H9 (cell line): ENCODE measurements around the gene LDLRAP1. TPM values are rescaled to one million over a fixed set of nuclear protein-coding genes. Genes with fewer than 3 reads are reported as not detected.

Experiments used
- DNase-seq: peaks from one replicate; pipeline ENCODE4 v3.0.0-alpha.2; 2017
- H2AFZ ChIP-seq: one replicate; pipeline ENCODE4 v1.6.1; 2013; ENCODE audit warnings: mild to moderate bottlenecking, low read length, control low read depth, moderate library complexity
- H2AK5ac ChIP-seq: 2 replicates; pipeline ENCODE4 v1.6.1; 2013; ENCODE audit warnings: low read length, control low read depth, mixed read lengths; ENCODE audit not compliant: insufficient read length
- H2BK120ac ChIP-seq: one replicate; pipeline ENCODE4 v1.6.1; 2013; ENCODE audit warnings: low read depth, mild to moderate bottlenecking, low read length, control low read depth, inconsistent platforms; ENCODE audit not compliant: poor library complexity, severe bottlenecking
- H2BK12ac ChIP-seq: 2 replicates; pipeline ENCODE4 v1.6.1; 2013; ENCODE audit warnings: low read length, control low read depth, mixed read lengths, low read depth; ENCODE audit not compliant: insufficient read length
- H2BK15ac ChIP-seq: 2 replicates; pipeline ENCODE4 v1.6.1; 2013; ENCODE audit warnings: low read depth, low read length, control low read depth
- H2BK20ac ChIP-seq: one replicate; pipeline ENCODE4 v1.6.1; 2013; ENCODE audit warnings: low read depth, mild to moderate bottlenecking, low read length, control low read depth, inconsistent platforms; ENCODE audit not compliant: poor library complexity, severe bottlenecking
- H2BK5ac ChIP-seq: 2 replicates; pipeline ENCODE4 v1.6.1; 2013; ENCODE audit warnings: low read length, control low read depth, mixed read lengths; ENCODE audit not compliant: insufficient read length
- H3K14ac ChIP-seq: 2 replicates; pipeline ENCODE4 v1.6.1; 2013; ENCODE audit warnings: low read length, control low read depth; ENCODE audit not compliant: insufficient read depth
- H3K18ac ChIP-seq: 2 replicates; pipeline ENCODE4 v1.6.1; 2013; ENCODE audit warnings: low read depth, mild to moderate bottlenecking, mixed read lengths, low read length, control low read depth; ENCODE audit not compliant: insufficient read length
- H3K23ac ChIP-seq: 2 replicates; pipeline ENCODE4 v1.6.1; 2013; ENCODE audit warnings: low read length, control low read depth, mixed read lengths, low read depth; ENCODE audit not compliant: insufficient read length
- H3K23me2 ChIP-seq: 2 replicates; pipeline ENCODE4 v1.6.1; 2013; ENCODE audit warnings: low read depth, mild to moderate bottlenecking, mixed read lengths, low read length, control low read depth; ENCODE audit not compliant: insufficient read length, poor library complexity, severe bottlenecking
- H3K27ac ChIP-seq: 2 replicates; pipeline ENCODE4 v1.5.1; 2013; ENCODE audit warnings: low read length, control low read depth, mixed read lengths, low read depth; ENCODE audit not compliant: insufficient read length
- H3K27me3 ChIP-seq: 2 replicates; pipeline ENCODE4 v1.6.1; 2013; ENCODE audit warnings: low read length, control low read depth, inconsistent platforms; ENCODE audit not compliant: insufficient read depth
- H3K4ac ChIP-seq: 2 replicates; pipeline ENCODE4 v1.6.1; 2013; ENCODE audit warnings: low read depth, mild to moderate bottlenecking, control low read depth, inconsistent platforms, low read length, moderate library complexity
- H3K4me1 ChIP-seq: 2 replicates; pipeline ENCODE4 v1.6.1; 2013; ENCODE audit warnings: low read length, control low read depth, inconsistent platforms; ENCODE audit not compliant: insufficient read depth
- H3K4me2 ChIP-seq: 2 replicates; pipeline ENCODE4 v1.6.1; 2013; ENCODE audit warnings: low read length, control low read depth, mixed read lengths; ENCODE audit not compliant: insufficient read length, insufficient read depth
- H3K56ac ChIP-seq: 2 replicates; pipeline ENCODE4 v1.6.1; 2013; ENCODE audit warnings: low read depth, mild to moderate bottlenecking, mixed read lengths, low read length, control low read depth; ENCODE audit not compliant: insufficient read length
- H3K79me1 ChIP-seq: 2 replicates; pipeline ENCODE4 v1.6.1; 2013; ENCODE audit warnings: low read depth, mild to moderate bottlenecking, moderate library complexity, low read length, control low read depth, inconsistent platforms; ENCODE audit not compliant: insufficient read depth, poor library complexity, severe bottlenecking
- H3K79me2 ChIP-seq: 2 replicates; pipeline ENCODE4 v1.6.1; 2013; ENCODE audit warnings: low read length, control low read depth, inconsistent platforms; ENCODE audit not compliant: insufficient read depth
- H3K9ac ChIP-seq: 2 replicates; pipeline ENCODE4 v1.6.1; 2013; ENCODE audit warnings: low read length, control low read depth, mixed read lengths; ENCODE audit not compliant: insufficient read length; ENCODE audit errors: extremely low read depth
- H3K9me3 ChIP-seq: one replicate; pipeline ENCODE4 v1.6.1; 2013; ENCODE audit warnings: low read depth, low read length, inconsistent platforms; ENCODE audit not compliant: control insufficient read depth
- H3T11ph ChIP-seq: one replicate; pipeline ENCODE4 v1.6.1; 2013; ENCODE audit warnings: mild to moderate bottlenecking, low read length, control low read depth, inconsistent platforms
- H4K20me1 ChIP-seq: one replicate; pipeline ENCODE4 v1.6.1; 2013; ENCODE audit not compliant: control insufficient read depth, insufficient read length, insufficient read depth
- H4K5ac ChIP-seq: 2 replicates; pipeline ENCODE4 v1.6.1; 2013; ENCODE audit warnings: low read depth, mild to moderate bottlenecking, mixed read lengths, low read length, control low read depth; ENCODE audit not compliant: insufficient read length
- H4K8ac ChIP-seq: replicated peaks from 2 replicates; pipeline ENCODE4 v1.6.1; 2013; ENCODE audit warnings: low read length, control low read depth, mixed read lengths, low read depth; ENCODE audit not compliant: insufficient read length
- H4K91ac ChIP-seq: 2 replicates; pipeline ENCODE4 v1.6.1; 2013; ENCODE audit warnings: low read depth, mild to moderate bottlenecking, moderate library complexity, mixed read lengths, low read length, control low read depth; ENCODE audit not compliant: insufficient read length
- H3K27ac Mint-ChIP-seq, 3 experiments: 2 replicates in 2 of 3; 3 replicates in 1 of 3; pipeline ENCODE4 v1.8.0; 2020 to 2021; ENCODE audit warnings: mixed read lengths in 3 of 3, mild to moderate bottlenecking in 1 of 3, moderate library complexity in 1 of 3
- H3K27me3 Mint-ChIP-seq: 2 replicates; pipeline ENCODE4 v1.8.0; 2021; ENCODE audit warnings: low read depth, mild to moderate bottlenecking, moderate library complexity, mixed read lengths
- H3K36me3 Mint-ChIP-seq, 3 experiments: 2 replicates in 2 of 3; 3 replicates in 1 of 3; pipeline ENCODE4 v1.8.0; 2020 to 2021; ENCODE audit warnings: low read depth in 3 of 3, mixed read lengths in 3 of 3; ENCODE audit not compliant: insufficient read depth in 1 of 3
- H3K4me1 Mint-ChIP-seq, 2 experiments: 2 replicates each; pipeline ENCODE4 v1.8.0; 2020; ENCODE audit warnings: mixed read lengths in 2 of 2
- H3K4me3 Mint-ChIP-seq, 2 experiments: 2 replicates in 1 of 2; 3 replicates in 1 of 2; pipeline ENCODE4 v1.8.0; 2020 to 2021; ENCODE audit warnings: mild to moderate bottlenecking in 2 of 2, mixed read lengths in 2 of 2, moderate library complexity in 1 of 2
- H3K9me3 Mint-ChIP-seq, 2 experiments: 2 replicates in 1 of 2; 3 replicates in 1 of 2; pipeline ENCODE4 v1.8.0; 2020; ENCODE audit warnings: mild to moderate bottlenecking in 2 of 2, mixed read lengths in 2 of 2, moderate library complexity in 1 of 2
- WGBS: extraction: QIAGEN DNeasy Blood & Tissue Kit; methylation state at CpG from one replicate; pipeline ENCODE4 v1.1.7; 2013; ENCODE audit warnings: missing lambda C conversion rate, low lambda C conversion rate, mixed read lengths; ENCODE audit not compliant: insufficient read length; ENCODE audit errors: extremely low coverage; 5-methylcytosine and 5-hydroxymethylcytosine counted together
- total RNA-seq: library from RNA; stranded (reverse); gene quantifications from 2 replicates; pipeline ENCODE4 v1.2.1, GENCODE V29; 2021
- TF ChIP-seq, protein P1 (sequence below): fragments of 200-600 bp; sonication (generic); conservative IDR thresholded peaks from 3 replicates; pipeline ENCODE4 v1.8.0; 2021; ENCODE audit warnings: antibody characterized with exemption, mild to moderate bottlenecking

Gene LDLRAP1
- total RNA-seq, 1 experiment from 2014 or later: 15.7 TPM

DNA sequence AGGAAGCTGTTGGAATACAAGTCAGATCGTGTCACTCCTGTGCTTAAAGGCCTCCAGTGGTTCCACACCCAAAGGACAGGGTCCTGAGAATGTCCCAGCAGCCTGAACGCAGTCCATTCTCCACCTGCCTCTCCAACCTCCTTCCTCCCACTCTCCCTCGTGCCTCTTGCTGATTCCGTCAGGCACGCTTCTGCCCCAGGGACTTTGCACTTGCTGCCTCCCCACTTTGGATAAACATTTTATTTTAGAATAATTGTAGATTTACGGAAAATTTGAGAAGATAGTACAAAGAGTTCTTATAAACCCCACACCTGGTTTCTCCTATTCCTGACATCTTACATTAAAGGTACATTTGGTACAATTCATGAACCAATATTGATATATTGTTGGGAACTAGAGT is 28.4 kb upstream of the LDLRAP1 start:
- H3K27ac Mint-ChIP-seq: no peak overlapping the region

More for the DNA sequence above, 28.4 kb upstream of the LDLRAP1 start:
- no peak overlapping the region for H2BK120ac ChIP-seq
- H3K23ac ChIP-seq: no peak overlapping the region
- H3K27me3 ChIP-seq: no peaks in the 10 kb centered on the region; the same call in 1 of the 2 replicates
- H2BK15ac ChIP-seq: no peak overlapping the region
- Mint-ChIP-seq H3K4me3 (no peak overlapping the region), H3K4me1 (peaks cover 13 to 15% of the 10 kb centered on the region in 2 experiments), H3K36me3 (no peaks in the 10 kb centered on the region; a peak in 2 of 7 replicates), H3K27me3 (peaks cover 4% of the 10 kb centered on the region), H3K9me3 (peaks cover 4 to 6% of the 10 kb centered on the region in 2 experiments; a peak in 4 of 5 replicates)
- H3K9me3 ChIP-seq: no peaks in the 10 kb centered on the region
- H3K79me1 ChIP-seq: no peaks in the 10 kb centered on the region
- no CpG with 5 or more reads among the region's 6 CpGs for WGBS
- H4K8ac ChIP-seq: no peak overlapping the region
- H3K23me2 ChIP-seq: no peaks in the 10 kb centered on the region
- TF ChIP-seq, protein P1, sequence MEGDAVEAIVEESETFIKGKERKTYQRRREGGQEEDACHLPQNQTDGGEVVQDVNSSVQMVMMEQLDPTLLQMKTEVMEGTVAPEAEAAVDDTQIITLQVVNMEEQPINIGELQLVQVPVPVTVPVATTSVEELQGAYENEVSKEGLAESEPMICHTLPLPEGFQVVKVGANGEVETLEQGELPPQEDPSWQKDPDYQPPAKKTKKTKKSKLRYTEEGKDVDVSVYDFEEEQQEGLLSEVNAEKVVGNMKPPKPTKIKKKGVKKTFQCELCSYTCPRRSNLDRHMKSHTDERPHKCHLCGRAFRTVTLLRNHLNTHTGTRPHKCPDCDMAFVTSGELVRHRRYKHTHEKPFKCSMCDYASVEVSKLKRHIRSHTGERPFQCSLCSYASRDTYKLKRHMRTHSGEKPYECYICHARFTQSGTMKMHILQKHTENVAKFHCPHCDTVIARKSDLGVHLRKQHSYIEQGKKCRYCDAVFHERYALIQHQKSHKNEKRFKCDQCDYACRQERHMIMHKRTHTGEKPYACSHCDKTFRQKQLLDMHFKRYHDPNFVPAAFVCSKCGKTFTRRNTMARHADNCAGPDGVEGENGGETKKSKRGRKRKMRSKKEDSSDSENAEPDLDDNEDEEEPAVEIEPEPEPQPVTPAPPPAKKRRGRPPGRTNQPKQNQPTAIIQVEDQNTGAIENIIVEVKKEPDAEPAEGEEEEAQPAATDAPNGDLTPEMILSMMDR: no peak
- no peak overlapping the region for H3K14ac ChIP-seq
- H3K4me1 ChIP-seq: peaks cover 5% of the 10 kb centered on the region; the same call in 1 of the 2 replicates
- H3T11ph ChIP-seq: no peak overlapping the region
- no peaks in the 10 kb centered on the region for H4K20me1 ChIP-seq
- no peak overlapping the region for H3K4me2 ChIP-seq
- H2AK5ac ChIP-seq: no peak overlapping the region
- H2BK5ac ChIP-seq: no peak overlapping the region
- no peak overlapping the region for H3K9ac ChIP-seq
- H3K4ac ChIP-seq: no peak overlapping the region
- no peak for DNase-seq
- no peak overlapping the region for H3K27ac ChIP-seq
- no peaks in the 10 kb centered on the region for H3K79me2 ChIP-seq
- no peak overlapping the region for H2BK12ac ChIP-seq
- no peak overlapping the region for H3K18ac ChIP-seq
- H4K5ac ChIP-seq: no peak overlapping the region
- no peak overlapping the region for H2AFZ ChIP-seq
- no peak overlapping the region for H2BK20ac ChIP-seq
- no peak overlapping the region for H4K91ac ChIP-seq
- no peak overlapping the region for H3K56ac ChIP-seq
